Measurements from ENCODE around the gene RPL21.
"Not testable (repeated sequence)": the region's sequence is repeated elsewhere in the genome, so short reads cannot be mapped to it uniquely, and the experiment has no call there.

The RPL21 gene

DNA sequence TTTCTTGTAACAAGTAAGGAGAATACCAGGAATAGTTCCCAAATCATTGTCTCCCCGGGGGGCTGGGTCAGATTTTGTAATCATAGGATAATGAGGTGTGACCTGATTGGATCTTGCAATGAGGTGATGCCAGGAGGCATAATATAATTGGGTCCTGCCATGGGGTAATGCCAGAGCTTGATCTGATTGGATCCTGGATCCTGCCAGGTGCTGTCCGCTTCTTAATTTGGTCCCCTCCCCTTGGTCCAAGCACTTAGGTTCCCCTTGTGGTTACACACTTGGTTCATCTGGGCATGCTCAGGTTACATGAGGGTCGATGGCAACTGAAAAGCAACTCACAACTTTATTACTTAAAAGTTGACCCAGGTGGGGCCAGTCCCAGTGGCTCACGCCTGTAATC lies 39.4 kb downstream of the RPL21 start:
- DNase-seq = no peak

DNA sequence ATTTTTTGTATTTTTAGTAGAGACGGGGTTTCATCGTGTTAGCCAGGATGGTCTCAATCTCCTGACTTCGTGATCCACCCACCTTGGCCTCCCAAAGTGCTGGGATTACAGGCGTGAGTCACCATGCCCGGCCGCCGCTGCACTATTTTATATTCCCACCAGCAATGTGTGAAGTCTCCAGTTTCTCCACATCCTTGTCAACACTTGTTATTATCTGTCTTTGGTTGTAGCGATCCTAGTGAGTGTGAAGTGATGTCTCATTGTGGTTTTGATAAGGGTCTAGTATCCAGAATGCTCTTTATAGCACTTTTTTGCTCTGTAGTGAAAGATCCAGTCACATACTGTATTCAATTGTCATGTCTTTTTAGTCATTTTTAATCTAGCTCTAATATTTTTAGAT lies 40.6 kb downstream of the RPL21 start:
- not testable (repeated sequence) for DNase-seq

DNA sequence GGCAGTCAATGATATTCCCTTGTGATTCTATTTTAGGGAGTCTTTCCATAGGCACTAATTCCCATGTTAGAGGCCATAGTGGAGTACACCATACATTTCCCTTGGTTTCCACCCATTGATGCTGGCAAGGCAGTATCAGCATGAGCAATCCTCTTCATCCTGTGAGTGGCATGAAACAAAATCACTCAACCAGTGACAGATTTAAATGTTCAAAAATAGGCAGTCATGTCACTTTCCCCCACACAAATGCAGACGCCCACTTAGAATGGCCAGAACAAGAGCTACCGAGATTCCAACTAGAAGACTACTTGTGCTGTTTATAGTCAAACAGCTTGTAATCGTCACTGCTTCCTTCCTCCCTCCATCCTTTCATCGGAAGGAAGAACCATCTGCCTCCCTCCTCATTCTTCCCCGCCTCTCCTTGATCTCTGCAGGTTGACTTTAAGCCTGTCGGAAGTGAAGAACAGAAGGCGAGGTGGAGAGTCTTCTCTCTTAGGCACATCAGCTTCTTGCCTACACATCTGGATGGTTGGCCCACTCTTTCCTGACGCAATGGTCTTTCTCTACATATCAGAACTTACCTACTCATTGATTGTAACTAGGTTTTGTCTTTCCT lies 41.8 kb downstream of the RPL21 start:
- DNase-seq = no peak

DNA sequence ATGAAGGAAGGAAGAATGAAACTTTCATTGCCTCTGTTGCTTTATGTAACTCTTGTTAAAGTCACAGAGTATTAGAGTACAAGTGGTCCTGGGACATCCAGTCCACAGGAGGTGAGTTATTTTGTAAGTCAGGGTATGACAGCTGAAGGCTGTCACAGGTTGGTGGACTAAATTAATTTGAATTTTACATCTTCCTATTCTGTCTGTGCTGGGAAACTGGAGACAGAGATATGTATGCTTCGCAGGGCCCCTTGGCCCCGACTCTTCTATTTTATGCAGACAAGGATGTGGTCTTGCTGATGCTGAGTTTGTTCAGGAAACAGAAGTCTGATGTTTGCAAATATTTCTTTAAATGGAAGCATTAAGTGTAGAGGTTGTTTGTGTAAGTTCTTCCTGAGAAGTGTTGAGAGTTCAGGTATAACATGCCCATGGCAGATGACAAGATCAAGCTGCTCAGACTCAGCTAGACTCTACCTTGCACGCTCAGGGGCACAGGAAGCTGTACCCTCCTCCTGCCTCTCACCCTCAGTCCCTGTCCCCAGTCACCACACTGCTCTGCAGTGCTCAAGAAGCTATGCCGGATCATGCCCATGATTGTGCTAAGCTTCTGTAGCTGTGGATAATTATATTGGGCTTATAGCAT lies 42.6 kb downstream of the RPL21 start:
- no peak for DNase-seq

DNA sequence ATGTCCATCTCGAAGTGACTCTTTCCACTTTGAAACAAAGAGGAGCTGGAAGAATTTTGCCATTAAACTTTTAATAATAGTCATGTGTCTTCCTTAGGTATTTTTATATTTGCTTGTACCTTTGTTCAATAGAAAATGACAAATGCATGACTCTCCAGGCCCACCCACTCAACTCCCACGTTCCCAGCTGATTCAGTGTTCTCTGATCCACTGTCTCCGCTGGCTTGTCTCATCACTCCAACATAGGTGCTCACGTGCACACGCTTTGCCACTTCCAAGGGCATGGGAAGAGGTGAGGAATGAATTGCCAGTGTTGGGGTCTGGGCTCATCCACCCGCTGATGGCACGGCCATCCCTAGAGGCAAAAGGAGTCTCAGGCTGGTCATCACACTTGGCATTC lies 43.7 kb downstream of the RPL21 start:
- DNase-seq = no peak

DNA sequence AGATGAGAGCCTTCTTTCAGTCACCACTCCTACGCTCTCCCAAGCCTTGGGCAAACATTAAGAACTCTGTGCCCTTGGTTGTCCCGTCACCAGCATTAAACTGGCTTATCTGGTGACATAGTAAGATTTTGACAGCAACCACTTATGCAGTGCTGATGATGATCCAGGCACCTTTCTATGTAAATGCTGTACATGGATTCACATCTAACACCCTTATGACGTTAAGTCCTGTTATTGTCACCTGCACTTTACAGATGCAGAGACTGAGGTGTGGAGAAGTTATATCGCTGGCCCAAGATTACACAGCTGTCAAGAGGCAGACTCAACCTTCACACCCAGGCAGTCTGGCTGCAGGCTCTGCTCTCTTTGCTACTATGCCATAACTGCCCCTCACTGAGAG lies 44.3 kb downstream of the RPL21 start:
- DNase-seq = no peak

DNA sequence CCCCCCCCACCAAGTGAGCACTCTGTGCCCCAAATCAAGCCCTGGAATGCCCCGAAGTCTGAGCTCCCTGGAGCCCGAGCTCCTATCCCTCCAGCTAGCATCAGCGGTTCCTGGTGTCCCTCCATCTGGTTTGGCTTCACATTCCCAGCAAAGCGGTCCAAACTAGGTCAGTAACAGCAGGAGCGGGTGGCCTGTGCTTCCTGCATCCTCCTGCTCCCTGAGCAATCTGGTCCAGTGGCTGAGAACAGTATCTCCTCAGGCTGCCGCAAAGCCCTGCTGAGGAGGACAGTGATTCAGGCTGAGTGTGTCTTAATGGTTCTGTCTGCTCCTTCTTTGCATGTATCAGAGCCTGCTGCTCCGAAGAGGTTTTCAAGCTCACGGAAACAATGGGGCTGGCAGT lies 45.1 kb downstream of the RPL21 start:
- no peak for DNase-seq

DNA sequence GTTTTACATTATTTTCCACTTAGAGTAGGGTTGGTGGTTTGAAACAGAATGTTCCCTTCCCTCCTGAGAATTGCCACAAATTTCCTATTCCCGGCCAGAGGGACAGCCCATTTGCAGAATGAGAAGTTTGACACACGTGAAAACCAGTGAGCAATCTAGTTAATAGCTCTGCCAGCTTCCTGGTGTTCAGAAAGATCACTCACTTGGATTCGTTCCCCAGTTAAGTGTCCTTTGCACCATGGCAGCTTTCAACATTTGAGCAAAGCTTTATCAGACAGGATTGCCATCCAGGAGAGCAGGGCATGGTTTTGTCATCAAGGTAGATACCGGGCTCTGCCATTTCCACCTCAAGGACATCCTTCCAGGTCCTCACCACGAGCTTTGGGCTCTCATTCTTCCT lies 47.5 kb downstream of the RPL21 start:
- no peak for DNase-seq

DNA sequence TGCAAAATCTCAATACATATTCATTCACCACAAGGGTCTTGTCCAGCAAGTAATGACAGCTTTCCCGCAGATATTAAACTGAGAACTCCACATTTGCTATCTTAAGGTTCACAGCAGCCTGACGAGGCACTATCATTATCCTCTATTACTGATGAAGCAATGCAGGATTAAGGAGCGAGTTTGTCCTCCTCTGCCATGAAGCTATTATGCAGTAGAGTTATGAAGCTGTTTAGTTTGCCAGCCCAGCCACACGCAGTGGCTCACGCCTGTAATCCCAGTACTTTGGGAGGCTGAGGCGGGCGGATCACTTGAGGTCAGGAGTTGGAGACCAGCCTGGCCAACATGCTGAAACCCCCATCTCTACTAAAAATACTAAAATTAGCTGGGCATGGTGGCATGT lies 49.0 kb downstream of the RPL21 start:
- DNase-seq = not testable (repeated sequence)

DNA sequence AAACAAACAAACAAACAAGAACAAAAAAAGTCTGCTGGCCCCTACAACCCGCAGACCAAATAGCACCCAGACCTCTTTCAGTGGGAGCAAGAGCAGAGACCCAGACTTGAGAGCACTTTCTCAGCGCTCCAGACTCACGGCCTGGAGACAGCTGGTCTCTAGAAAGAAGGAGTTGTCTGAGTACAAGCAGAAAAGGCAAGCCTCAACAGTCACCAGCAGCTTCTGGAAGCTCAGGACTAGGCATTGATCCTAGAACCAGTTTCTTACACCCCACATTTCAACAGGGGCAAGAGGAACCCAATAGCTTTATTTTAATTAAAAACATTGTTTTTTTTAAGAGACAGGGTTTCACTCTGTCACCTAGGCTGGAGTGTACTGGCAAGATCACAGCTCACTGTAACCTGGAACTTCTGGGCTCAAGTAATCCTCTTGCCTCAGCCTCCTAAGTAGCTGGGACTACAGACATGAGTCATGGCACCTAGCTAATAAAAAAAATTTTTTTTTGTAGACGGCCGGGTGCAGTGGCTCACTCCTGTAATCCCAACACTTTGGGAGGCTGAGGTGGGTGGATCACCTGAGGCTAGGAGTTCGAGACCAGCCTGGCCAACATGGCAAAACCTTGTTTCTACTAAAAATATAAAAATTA lies 49.7 kb downstream of the RPL21 start:
- DNase-seq = no peak

DNA sequence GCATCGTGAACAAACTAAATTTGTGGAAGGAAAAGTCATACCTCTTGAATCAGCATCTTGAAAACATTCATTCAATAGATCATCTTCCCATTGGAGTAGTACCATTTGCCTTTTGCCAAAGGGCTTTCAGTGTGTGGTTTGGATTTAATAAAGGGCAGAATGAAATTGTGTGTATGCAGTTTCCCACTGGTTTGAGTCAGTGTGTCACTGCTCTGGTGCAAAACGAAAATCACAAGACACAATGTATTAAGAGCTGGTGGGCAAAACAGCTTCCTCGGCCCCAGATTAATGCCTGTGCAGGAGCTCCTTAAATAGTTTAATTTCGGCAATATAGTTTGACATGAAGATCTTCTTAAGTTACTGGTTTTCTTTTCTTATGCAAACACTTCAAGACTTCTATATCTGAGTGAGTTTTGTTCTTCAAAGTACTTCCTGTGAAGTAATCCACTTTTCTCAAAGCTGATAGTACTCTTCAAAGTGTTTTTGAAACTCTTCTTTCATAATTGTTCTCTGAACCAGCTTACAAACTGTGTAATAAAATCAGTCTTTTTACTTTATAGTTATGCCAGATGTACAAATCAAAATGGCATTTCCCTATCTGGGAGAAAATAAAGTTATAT lies 51.4 kb downstream of the RPL21 start:
- DNase-seq = no peak

DNA sequence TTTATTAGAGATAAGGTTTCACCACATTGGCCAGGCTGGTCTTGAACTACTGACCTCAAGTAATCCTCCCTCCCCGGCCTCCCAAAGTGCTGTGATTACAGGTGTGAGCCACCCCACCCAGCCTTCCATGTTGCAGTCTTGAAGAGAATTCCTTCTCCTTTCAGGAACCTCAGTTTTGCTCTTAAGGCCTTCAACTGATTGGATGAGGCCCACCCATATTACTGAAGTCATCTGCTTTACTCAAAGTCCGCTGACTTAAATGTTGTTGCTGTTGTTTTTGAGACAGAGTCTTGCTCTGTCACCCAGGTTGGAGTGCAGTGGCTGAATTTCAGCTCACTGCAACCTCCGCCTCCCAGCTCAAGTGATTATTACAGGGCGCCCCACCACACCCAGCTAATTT lies 52.7 kb downstream of the RPL21 start:
- DNase-seq = no peak

DNA sequence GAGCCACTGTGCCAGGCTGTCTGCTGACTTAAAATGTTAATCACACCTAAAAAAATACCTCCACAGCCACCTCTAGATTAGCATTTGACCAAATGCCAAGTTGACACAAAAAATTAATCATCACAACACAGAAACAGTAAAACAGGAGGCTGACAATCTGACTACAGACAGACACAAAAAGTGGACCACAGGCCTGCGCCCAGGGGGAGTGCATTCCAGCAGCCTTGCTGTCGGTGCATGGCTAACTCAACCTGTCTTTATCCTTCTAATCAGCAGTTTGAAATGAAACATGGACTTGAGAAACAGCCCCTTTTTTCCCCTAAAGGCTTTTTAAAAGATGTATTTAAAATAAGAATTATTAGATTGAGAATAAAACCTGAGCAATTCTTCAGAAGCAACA lies 53.3 kb downstream of the RPL21 start:
- no peak for DNase-seq
